Adrenal gland (tissue), 12 donors: Measurements from ENCODE around the gene TLK1. TPM values are rescaled to one million over a fixed set of nuclear protein-coding genes. Genes with fewer than 3 reads are reported as not detected.

ENCODE experiments used
- DNase-seq, 7 donors: peaks; one replicate each; pipeline ENCODE4 v3.0.0-alpha.2; 2019 to 2020
- H3K27ac ChIP-seq, 5 donors: fragments of 200-600 bp; sonication (generic) in 4 of 5; 1 replicate in 3 of 5; 2 replicates in 2 of 5; pipeline versions ENCODE4 v1.5.1 to v1.8.0; 2016 to 2020; ENCODE audit warnings: mild to moderate bottlenecking in 1 of 5
- H3K27me3 ChIP-seq: fragments of 200-600 bp; 2 replicates; pipeline ENCODE4 v1.8.0; 2021
- H3K36me3 ChIP-seq, 2 donors: fragments of 200-600 bp; replicated peaks in 1 of 2; 1 replicate in 1 of 2; 2 replicates in 1 of 2; pipeline versions ENCODE4 v1.5.1 to v1.8.0; 2018 to 2022
- H3K4me1 ChIP-seq, 2 donors: fragments of 200-600 bp; replicated peaks in 1 of 2; 1 replicate in 1 of 2; 2 replicates in 1 of 2; pipeline versions ENCODE4 v1.5.1 to v1.8.0; 2018 to 2021
- H3K4me3 ChIP-seq, 4 donors: fragments of 200-600 bp; sonication (generic) in 3 of 4; one replicate each; pipeline ENCODE4 v1.5.1; 2016 to 2018
- H3K9me3 ChIP-seq, 3 donors: fragments of 200-600 bp; sonication (generic) in 1 of 3; replicated peaks in 1 of 3; 1 replicate in 2 of 3; 2 replicates in 1 of 3; pipeline versions ENCODE4 v1.5.1 to v1.8.0; 2016 to 2021
- CTCF ChIP-seq, 6 experiments: fragments of 450-650 bp in 4 of 6; fragments of 200-600 bp in 2 of 6; sonication (generic) in 1 of 6; IDR thresholded peaks; 1 replicate in 5 of 6; 2 replicates in 1 of 6; pipeline versions ENCODE4 v1.5.1 to v1.8.0; 2016 to 2021; ENCODE audit warnings: antibody characterized with exemption in 6 of 6, mild to moderate bottlenecking in 2 of 6, moderate library complexity in 1 of 6
- POLR2A ChIP-seq, 2 donors: fragments of 450-650 bp; IDR thresholded peaks; one replicate each; pipeline ENCODE4 v1.6.1; 2017; ENCODE audit warnings: antibody characterized with exemption in 2 of 2, mild to moderate bottlenecking in 2 of 2, moderate library complexity in 1 of 2
- WGBS, 4 donors: extraction: QIAGEN DNeasy Blood & Tissue Kit in 2 of 4; methylation state at CpG; one replicate each; pipeline versions ENCODE4 v1.1.5 to v1.1.7; 2013 to 2017; 5-methylcytosine and 5-hydroxymethylcytosine counted together
- intact Hi-C, 2 donors: fragments of 100-400 bp; cut with DNase I; formaldehyde crosslinking; loops; one replicate each; pipeline versions ENCODE4 v1.14.1 to v1.15.0; 2022 to 2023
- polyA plus RNA-seq, 3 donors: library from polyadenylated mRNA; stranded (reverse); fragments of 200-250 nt in 2 of 3; fragments of 350-450 nt in 1 of 3; fragmentation: Illumina TruSeq in 1 of 3; extraction: RNeasy Lipid Tissue Mini Kit (QIAGEN cat#74804) in 1 of 3; gene quantifications; one replicate each; pipeline ENCODE4 v1.2.3, GENCODE V29; 2013 to 2014
- total RNA-seq, 9 donors: library from RNA; depleted of rRNA in 4 of 9; stranded (reverse); fragments of >200 nt in 4 of 9; fragments of 120-200 nt in 1 of 9; fragmentation: NEBNext Ultra II Directional in 1 of 9; extraction: Animal tissue kit (Norgen Biotek cat#: 25700) in 1 of 9; gene quantifications; one replicate each; pipeline versions ENCODE4 v1.1.0 to v1.2.4, GENCODE V29; 2013 to 2023
- donor health status: healthy with polysubstance abuse.
- donor health status: Bipolar disorder and iron deficiency.
- donor health status: DM: yes; HTN: yes; CAD: no.
- donor health status: DM: no; HTN: no; CAD: no.
- donor health status: DM: no; HTN: no; CAD: no.
- donor health status: DM: yes; HTN: yes; CAD: no.

Gene TLK1
- total and polyA plus RNA-seq, 12 donors = 16.5 to 84.0 (median 47.3) TPM

GRCh38 chr2:171124541-171124940 is 36.2 kb downstream of the TLK1 start:
- no peak overlapping the region for H3K4me3 ChIP-seq
- H3K27ac ChIP-seq = no peak overlapping the region
- H3K27me3 ChIP-seq = no peaks in the 10 kb centered on the region
- H3K9me3 ChIP-seq = no peaks in the 10 kb centered on the region
- no peak for DNase-seq
- TF ChIP-seq POLR2A (IDR thresholded peaks at IDR 0.05) (no peak), CTCF (IDR thresholded peaks at IDR 0.05) (no peak)
- intact Hi-C loops = no loop called here
- peaks cover 15 to 32% of the 10 kb centered on the region in 2 donors for H3K4me1 ChIP-seq
- no peaks in the 10 kb centered on the region for H3K36me3 ChIP-seq
- WGBS, 4 donors = 74 to 78% (median 75%) methylated on average over 4 of the region's 4 CpGs

- intact Hi-C loops = no loop called here
- Histone ChIP-seq H3K27me3 (no peaks in the 10 kb centered on the region), H3K36me3 (no peaks in the 10 kb centered on the region), H3K9me3 (no peaks in the 10 kb centered on the region), H3K27ac (no peak overlapping the region), H3K4me1 (peaks cover 0 to 8% of the 10 kb centered on the region in 2 donors), H3K4me3 (no peak overlapping the region)
- TF ChIP-seq CTCF (IDR thresholded peaks at IDR 0.05) = no peak
- no peak for TF ChIP-seq POLR2A (IDR thresholded peaks at IDR 0.05)
- no peak for DNase-seq
Measured at GRCh38 chr2:171109571-171109970, 51.1 kb downstream of the TLK1 start.

- 57 to 67% (median 60%) methylated on average over 1 of the region's 1 CpG for WGBS, 4 donors
- no peaks in the 10 kb centered on the region for H3K36me3 ChIP-seq
- H3K4me3 ChIP-seq = no peak overlapping the region
- TF ChIP-seq CTCF (IDR thresholded peaks at IDR 0.05) = no peak
- no peak for TF ChIP-seq POLR2A (IDR thresholded peaks at IDR 0.05)
- H3K4me1 ChIP-seq = peaks cover 0 to 8% of the 10 kb centered on the region in 2 donors
- H3K27me3 ChIP-seq = no peaks in the 10 kb centered on the region
- no peak overlapping the region for H3K27ac ChIP-seq
- H3K9me3 ChIP-seq = no peaks in the 10 kb centered on the region
- DNase-seq = no peak
- intact Hi-C loops = no loop called here
Measured at GRCh38 chr2:171109020-171109419, 51.7 kb downstream of the TLK1 start.

GRCh38 chr2:171107803-171108202 is 52.9 kb downstream of the TLK1 start:
- no peaks in the 10 kb centered on the region for H3K36me3 ChIP-seq
- 95 to 98% (median 97%) methylated on average over 7 of the region's 7 CpGs for WGBS, 4 donors
- no peaks in the 10 kb centered on the region for H3K27me3 ChIP-seq
- peaks cover 0 to 7% of the 10 kb centered on the region in 2 donors for H3K4me1 ChIP-seq
- intact Hi-C loops = no loop called here
- no peak for DNase-seq
- H3K9me3 ChIP-seq = no peaks in the 10 kb centered on the region
- no peak overlapping the region for H3K27ac ChIP-seq
- TF ChIP-seq POLR2A (IDR thresholded peaks at IDR 0.05) (no peak), CTCF (IDR thresholded peaks at IDR 0.05) (no peak)
- no peak overlapping the region for H3K4me3 ChIP-seq
